ENCODE data around the gene TRMT61A. TPM values are rescaled to one million over a fixed set of nuclear protein-coding genes. Genes with fewer than 3 reads are reported as not detected.

Gene TRMT61A
- polyA plus RNA-seq, 12 donors = 5.2 to 11.6 (median 5.9) TPM; not detected in 1

DNA sequence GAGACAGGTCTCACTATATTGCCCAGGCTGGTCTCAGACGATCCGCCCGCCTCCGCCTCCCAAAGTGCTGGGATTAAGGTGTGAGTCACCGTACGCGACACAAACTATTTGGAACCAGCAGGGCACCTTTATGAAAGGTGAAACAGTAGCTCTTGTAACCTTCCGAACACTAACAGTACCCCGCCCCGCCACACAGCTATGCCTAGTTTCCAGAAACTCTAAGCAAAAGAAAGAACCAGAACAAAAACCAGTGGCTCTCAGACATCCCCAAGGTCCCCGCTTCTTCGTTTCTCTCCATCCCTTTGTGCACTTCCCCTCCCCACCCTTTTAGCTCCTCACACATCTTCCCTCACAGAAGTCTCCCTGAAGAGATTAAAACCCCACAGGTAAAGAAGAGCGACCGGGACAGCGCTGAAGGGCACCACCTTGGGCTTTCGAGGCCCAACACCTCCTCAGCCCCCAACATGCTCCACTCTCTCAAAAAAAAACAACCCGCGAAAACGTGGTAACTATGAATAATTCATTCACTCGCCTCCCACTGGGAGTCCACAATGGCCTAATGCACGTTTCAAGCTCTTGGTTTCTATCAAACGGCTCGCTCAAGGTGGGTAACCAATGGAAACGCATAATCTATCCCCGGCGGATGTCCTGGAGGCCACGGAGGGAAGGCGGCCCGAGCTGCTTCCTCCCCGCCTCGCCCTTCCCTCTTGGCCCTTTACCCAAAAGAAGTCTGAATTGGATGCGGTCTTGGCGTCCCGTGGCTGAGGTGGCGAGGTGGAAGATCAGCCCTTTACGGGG, 32.6 kb downstream of the TRMT61A start:
- no peak for DNase-seq

- DNase-seq = no peak
Measured at GRCh38 chr14:103562179-103562428, 33.1 kb downstream of the TRMT61A start.

- DNase-seq = peak; percentile 87
Measured at GRCh38 chr14:103562429-103563225, 33.6 kb downstream of the TRMT61A start, which contains the start of the genes BAG5 and COA8. TSS of gene BAG5 (minus strand) at chr14:103562657. CDS start at chr14:103561164, 1,493 bp downstream. TSS of gene COA8 (plus strand) at chr14:103562960. CDS start at chr14:103563002, 42 bp downstream.

- no peak for DNase-seq
Measured at GRCh38 chr14:103563226-103563620, 34.2 kb downstream of the TRMT61A start.

DNA sequence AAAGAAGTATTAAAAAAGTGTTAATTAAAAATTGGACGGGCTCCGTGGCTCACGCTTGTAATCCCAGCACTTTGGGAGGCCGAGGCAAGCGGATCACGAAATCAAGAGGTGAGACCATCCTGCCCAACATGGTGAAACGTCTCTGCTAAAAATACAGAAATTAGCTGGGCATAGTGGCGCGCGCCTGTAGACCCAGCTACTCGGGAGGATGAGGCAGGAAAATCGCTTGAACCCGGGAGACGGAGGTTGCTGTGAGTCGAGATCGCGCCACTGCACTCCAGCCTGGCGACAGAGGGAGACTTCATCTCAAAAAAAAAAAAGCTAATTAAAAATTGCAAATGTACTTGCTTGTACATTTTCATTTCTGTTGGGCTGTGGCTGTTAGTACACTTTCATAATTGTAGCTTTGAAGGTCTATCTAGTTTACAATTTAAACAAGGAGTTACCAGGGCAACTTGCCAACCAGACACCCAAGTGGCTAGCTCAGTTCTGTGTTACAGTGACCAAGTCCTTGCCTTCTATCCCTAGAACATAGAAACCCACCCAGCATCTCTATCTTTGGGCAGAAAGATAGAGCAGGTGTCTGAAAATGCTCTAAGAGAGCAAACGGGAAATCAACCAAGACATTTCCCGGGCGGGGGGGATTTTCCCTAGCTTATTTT, 35.0 kb downstream of the TRMT61A start:
- no peak for DNase-seq

DNA sequence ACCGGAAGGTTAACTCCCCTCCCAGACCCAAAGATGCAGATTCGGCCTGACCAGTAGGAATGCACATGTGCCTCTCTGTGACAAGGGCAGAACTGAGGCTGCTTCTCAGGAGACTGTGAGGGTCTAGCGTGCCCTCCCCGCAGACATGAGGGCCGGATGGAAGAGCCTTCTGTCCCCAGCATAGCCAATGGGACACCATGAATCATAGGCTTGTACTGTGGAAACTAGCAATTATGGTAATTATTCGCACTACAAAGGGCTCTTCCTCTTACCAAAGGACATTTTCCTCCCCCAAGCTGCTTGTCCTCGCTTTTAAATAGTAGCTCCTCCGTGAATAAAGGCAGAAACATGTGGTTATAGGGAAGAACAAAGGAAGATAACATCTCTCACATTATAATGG, 40.0 kb downstream of the TRMT61A start:
- DNase-seq = no peak

DNA sequence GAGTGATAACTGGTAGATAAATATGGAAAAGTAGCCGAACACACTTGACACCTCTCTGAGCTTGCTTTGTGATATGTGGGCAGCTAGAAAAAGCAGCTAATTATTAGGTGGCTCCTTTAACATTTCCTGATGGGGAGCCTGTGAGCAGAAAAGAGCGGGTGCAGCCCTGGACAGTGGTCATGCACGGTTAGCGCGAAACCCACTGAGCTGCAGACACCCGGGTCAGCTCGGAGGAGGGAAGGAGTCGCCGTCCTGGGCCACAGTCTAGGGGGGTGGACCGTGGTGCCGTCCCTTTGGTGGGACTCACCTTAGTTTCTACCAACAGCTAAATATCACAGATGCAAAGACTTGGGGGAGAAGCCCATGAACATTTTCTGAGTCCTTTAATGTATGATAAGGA, 40.4 kb downstream of the TRMT61A start:
- DNase-seq = no peak

GRCh38 chr14:103574104-103574503, 45.1 kb downstream of the TRMT61A start:
- DNase-seq = no peak

GRCh38 chr14:103574707-103575285, 45.8 kb downstream of the TRMT61A start:
- no peak for DNase-seq

DNA sequence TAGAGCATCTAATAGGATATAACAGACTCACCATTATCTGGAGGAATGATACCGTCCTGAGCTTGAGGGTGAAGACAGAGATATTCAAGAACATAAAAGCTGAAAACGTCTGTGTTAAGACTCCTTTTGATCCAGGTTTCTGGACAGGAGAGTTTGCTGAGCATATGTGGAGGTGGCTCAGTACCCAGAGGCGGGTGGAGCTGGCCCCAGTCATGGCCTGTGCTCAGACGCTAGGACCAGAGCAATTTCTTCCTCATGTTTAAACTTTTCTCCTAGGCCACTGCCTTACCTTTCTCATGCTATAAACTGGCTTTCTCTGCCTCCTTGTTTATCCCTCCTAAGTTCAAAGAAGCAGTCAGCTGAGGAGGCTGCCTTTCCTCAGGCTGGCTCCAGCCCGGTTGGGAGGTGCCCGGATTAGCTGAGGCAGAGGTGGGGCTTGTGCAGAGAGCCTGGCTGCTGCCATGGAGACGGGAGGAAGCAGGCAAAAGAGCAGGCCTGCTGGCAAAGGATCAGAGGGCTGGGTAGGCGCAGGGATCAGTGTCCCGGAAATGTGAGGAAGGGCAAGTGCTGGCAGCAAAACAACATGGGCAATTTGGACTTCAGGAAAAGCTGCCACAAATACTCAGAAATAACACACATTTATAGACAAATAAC, 47.5 kb downstream of the TRMT61A start:
- peak; percentile 57 for DNase-seq

DNA sequence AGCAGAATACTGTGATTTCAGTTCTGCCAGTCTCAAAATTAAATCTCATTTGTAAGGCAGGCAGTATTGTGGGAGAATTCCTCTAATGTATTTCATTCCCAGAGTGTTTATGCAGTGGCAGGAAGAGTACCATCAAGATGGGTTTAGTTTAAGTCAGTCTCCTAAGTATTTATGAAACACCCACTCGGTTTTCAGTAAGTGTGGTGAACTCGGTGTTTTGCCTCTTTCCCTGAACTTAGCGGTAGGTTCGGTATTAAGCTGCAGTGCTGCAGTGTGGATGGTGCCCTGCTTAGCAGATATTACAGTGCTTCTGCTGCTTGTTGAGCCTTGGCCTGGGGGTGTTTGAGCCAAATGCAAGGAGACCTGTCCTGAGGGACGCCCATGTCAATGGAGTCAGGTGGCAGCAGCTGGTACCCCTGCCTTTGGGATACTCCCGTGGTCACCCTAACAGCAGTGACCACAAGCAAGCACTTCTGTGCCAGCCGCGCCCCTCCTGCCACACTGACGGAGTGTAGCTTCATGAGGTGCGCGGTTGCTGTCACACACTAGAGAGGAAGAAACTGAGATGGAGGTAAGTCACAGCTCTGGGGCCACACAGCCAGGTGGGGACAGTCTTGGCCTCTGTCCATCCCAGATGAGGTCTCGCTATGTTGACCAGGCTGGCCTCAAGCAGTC, 49.5 kb downstream of the TRMT61A start:
- DNase-seq = no peak

DNA sequence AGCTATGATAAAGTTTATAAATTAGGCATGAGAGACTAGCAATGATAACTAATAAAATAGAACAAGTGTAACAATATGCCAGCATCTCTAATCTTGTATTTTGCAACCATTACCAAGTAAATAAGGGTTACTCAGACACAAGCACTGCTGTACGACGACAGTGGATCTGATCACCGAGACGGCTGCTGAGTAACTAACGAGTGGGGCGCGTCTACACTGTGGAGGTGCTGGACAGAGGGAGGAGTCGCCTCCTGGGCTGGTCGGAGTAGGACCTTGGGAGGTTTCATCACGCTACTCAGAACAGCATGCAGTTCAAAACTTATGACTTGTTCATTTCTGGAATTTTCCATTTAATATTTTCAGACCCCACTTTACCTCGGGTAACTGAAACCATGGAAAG, 52.2 kb downstream of the TRMT61A start:
- no peak for DNase-seq

DNA sequence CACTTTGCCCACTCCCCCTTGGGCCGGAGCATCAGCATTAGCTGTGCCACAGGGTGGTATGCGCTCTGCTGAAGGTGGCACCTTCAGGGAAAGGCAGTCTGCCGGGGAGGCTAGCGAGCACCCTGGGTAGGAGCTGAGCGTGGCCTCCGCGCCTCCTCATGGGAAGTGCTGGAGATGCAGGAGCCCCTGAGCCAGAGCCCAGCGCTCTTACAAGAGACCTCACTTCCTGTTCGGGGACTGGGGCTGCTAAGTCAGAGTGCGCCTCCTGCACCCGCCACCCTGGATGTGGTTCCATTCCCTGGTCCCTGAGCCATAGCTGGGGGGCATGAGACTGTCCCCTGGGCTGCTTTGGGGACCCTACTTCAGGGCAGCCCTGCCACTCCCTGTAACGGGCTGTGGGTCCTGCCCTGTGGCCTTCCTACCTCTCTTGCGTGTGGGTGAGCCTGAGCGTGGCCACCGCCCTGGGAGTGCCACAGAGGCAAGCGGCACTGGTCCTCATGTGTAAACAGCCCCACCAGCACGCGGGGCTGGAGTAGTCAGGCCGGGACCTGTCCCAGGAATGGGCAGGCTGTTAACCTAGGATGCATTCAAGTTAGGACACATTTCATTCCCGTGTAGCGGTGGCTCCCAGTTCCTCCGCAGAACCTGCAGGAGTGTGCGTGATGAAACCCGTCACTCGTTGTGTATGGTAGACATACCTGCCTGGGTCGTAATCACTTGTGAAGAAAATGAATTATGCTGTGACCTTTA, 53.1 kb downstream of the TRMT61A start:
- no peak for DNase-seq

GRCh38 chr14:103584326-103584915, 55.4 kb downstream of the TRMT61A start:
- no peak for DNase-seq

Other genes starting within 250 kb of the TRMT61A start
- 100 to 1,000 TPM in 11 of 12 donors, not detected in 1; 120 to 234 (median 198) TPM for gene EIF5, start 195.0 kb upstream of the TRMT61A start, polyA plus RNA-seq (ENCODE audit: insufficient read length in 12 of 12)
- gene MARK3, start 143.8 kb upstream of the TRMT61A start, polyA plus RNA-seq (ENCODE audit: insufficient read length in 12 of 12) = 10 to 100 TPM in 11 of 12 donors, not detected in 1; 51.7 to 92.4 (median 62.1) TPM
- 100 to 1,000 TPM in 11 of 12 donors, not detected in 1; 146 to 849 (median 173) TPM for gene CKB, start 6.4 kb upstream of the TRMT61A start, polyA plus RNA-seq (ENCODE audit: insufficient read length in 12 of 12)
- gene BAG5, start 33.5 kb downstream of the TRMT61A start, polyA plus RNA-seq (ENCODE audit: insufficient read length in 12 of 12) = 10 to 100 TPM in 11 of 12 donors, not detected in 1; 19.7 to 25.5 (median 23.0) TPM
- 10 to 100 TPM in 11 of 12 donors, not detected in 1; 35.9 to 76.5 (median 53.0) TPM for gene COA8, start 33.8 kb downstream of the TRMT61A start, polyA plus RNA-seq (ENCODE audit: insufficient read length in 12 of 12)
- 100 to 1,000 TPM in 5 of 12 donors, 10 to 100 TPM in 6, not detected in 1; 80.0 to 131 (median 99.1) TPM for gene KLC1, start 100.0 kb downstream of the TRMT61A start, polyA plus RNA-seq (ENCODE audit: insufficient read length in 12 of 12)
- gene XRCC3, start 186.3 kb downstream of the TRMT61A start, polyA plus RNA-seq (ENCODE audit: insufficient read length in 12 of 12) = 10 to 100 TPM in 2 of 12 donors, 1 to 10 TPM in 9, not detected in 1; 5.2 to 15.9 (median 8.1) TPM
- gene ZFYVE21, start 186.6 kb downstream of the TRMT61A start, polyA plus RNA-seq (ENCODE audit: insufficient read length in 12 of 12) = 10 to 100 TPM in 11 of 12 donors, not detected in 1; 38.3 to 51.9 (median 40.6) TPM

All from muscle of arm (tissue), 12 donors.